Measurements from ENCODE around the gene ADAM33.

ADAM33 gene

DNA sequence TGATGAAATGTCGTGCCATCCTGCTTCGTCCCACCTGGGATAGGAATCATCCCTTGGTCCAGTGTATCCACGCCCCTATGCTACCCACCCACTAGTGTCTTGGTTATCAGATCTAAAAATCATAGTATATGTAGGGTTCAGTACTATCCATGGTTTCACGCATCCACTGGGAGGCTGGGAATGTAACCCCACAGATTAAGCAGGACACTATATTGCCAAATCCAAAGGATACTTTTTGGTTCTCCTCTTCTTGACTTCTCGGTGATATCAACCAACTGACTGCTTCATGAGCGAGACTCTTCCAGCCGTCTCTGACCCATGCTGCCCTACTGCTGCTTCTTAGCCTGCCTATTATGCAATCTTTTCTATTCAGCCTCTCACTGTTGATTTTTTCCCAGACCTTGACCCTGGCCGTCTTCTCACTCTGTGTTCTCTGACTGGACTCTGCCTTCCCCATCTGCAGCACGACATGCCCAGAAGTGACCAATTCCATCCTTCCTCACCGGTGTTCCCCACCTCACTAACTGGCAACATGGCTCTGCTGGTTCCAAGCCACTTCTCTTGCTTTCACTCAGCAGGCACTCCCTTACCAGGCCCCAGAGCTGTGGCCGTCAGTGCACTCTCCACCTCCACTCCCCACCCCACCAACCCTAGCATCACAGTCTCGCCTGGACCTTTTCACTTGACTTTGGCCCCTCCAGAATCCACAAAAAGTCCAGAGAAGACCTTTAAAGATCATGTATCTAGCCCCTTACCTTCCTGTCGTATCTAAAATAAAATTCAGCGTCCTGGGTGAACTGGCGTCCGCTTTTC is 53.1 kb downstream of the ADAM33 start:
- H3K27me3 Mint-ChIP-seq: no peaks in the 10 kb centered on the region
- no peak for ATAC-seq
- no peaks in the 10 kb centered on the region for H3K9me3 Mint-ChIP-seq
- DNase-seq: no peak
- no peaks in the 10 kb centered on the region for H3K4me1 Mint-ChIP-seq
- H3K27ac Mint-ChIP-seq: no peak overlapping the region
- H3K4me3 Mint-ChIP-seq: no peak overlapping the region

- no peak overlapping the region for H3K27ac Mint-ChIP-seq
- H3K9me3 Mint-ChIP-seq: no peaks in the 10 kb centered on the region
Measured at GRCh38 chr20:3627476-3627875, 54.3 kb downstream of the ADAM33 start.

GRCh38 chr20:3622406-3622805 is 59.4 kb downstream of the ADAM33 start:
- no peaks in the 10 kb centered on the region for H3K4me1 Mint-ChIP-seq
- ATAC-seq (no peak), DNase-seq (no peak)
- H3K27ac Mint-ChIP-seq: no peak overlapping the region
- H3K4me3 Mint-ChIP-seq: no peak overlapping the region
- H3K27me3 Mint-ChIP-seq: no peaks in the 10 kb centered on the region
- no peaks in the 10 kb centered on the region for H3K9me3 Mint-ChIP-seq

More at GRCh38 chr20:3627476-3627875, 54.3 kb downstream of the ADAM33 start:
- DNase-seq: no peak
- Mint-ChIP-seq H3K27me3 (no peaks in the 10 kb centered on the region), H3K4me1 (no peaks in the 10 kb centered on the region), H3K4me3 (no peak overlapping the region)
- no peak for ATAC-seq

DNA sequence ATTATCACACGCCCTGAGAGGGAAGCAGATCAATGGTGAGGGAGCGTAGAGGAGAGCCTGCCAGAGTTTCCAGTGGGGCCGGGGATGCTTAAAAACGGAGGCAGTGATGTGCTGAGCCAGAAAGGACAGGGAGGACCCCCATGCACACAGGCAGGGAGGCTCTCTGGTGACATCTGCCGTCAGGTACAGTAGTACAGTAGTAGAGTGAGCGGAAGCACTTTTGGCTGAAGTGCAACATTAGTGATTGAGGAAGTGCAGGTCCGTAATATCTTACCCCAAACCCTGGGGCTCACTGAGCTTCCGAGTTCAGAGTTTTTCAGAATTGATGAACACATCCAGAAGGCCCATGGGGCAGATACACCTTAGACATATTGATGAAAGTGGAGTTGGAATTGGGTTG is 60.7 kb downstream of the ADAM33 start:
- no peak overlapping the region for H3K27ac Mint-ChIP-seq
- no peak for DNase-seq
- no peaks in the 10 kb centered on the region for H3K27me3 Mint-ChIP-seq
- no peak for ATAC-seq
- no peak overlapping the region for H3K4me3 Mint-ChIP-seq
- H3K9me3 Mint-ChIP-seq: no peaks in the 10 kb centered on the region
- peaks cover 4% of the 10 kb centered on the region for H3K4me1 Mint-ChIP-seq

Measured in stimulated activated naive CD8-positive, alpha-beta T cell treated with anti-CD3 and anti-CD28 coated beads, Interleukin-15, amount 100 ng/mL, for 72 hours (primary cell).